SK-N-DZ (cell line): ENCODE measurements around the gene BAG5.
A peak's percentile ranks its signal among the peaks of the same experiment; 100 is the strongest.

Experiments
- DNase-seq: peaks from one replicate; pipeline ENCODE4 v3.0.0-alpha.2; 2015; ENCODE audit warnings: low spot score

The BAG5 gene

DNA sequence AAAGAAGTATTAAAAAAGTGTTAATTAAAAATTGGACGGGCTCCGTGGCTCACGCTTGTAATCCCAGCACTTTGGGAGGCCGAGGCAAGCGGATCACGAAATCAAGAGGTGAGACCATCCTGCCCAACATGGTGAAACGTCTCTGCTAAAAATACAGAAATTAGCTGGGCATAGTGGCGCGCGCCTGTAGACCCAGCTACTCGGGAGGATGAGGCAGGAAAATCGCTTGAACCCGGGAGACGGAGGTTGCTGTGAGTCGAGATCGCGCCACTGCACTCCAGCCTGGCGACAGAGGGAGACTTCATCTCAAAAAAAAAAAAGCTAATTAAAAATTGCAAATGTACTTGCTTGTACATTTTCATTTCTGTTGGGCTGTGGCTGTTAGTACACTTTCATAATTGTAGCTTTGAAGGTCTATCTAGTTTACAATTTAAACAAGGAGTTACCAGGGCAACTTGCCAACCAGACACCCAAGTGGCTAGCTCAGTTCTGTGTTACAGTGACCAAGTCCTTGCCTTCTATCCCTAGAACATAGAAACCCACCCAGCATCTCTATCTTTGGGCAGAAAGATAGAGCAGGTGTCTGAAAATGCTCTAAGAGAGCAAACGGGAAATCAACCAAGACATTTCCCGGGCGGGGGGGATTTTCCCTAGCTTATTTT is 1.5 kb upstream of the BAG5 start:
- no peak for DNase-seq

DNA sequence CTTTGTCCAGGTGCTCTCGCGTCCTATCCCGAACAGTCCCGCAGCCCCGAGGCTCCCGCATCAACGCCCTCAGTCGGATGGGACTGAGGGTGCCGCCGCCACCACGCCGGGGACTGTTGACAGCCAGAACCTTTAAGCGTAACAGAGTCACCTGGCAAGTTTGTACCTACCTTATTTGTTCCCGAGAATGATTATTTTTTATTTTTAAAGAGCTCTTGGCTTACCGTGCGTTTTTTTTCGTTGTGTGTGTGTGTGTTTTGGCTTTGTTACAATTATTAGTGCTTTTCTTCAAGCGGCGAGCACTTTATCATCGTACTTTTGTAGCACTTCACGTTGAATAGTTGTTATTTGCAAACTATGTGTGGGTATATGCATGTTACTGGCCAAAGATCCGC is 766 bp upstream of the BAG5 start:
- DNase-seq: peak; percentile 32

DNA sequence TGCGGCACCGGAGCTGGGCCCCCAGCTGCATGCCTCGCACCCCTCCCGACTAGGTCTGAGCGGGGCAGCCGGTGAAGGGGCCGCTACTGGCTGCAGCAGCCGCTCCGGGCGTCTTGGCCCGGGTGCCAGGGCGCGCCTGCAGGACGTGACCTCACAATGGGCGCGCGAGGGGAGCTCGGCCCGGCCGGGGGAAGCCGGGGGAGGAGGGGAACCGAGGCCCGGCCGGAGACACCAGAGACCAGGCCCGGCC is 353 bp downstream of the BAG5 start:
- no peak for DNase-seq

DNA sequence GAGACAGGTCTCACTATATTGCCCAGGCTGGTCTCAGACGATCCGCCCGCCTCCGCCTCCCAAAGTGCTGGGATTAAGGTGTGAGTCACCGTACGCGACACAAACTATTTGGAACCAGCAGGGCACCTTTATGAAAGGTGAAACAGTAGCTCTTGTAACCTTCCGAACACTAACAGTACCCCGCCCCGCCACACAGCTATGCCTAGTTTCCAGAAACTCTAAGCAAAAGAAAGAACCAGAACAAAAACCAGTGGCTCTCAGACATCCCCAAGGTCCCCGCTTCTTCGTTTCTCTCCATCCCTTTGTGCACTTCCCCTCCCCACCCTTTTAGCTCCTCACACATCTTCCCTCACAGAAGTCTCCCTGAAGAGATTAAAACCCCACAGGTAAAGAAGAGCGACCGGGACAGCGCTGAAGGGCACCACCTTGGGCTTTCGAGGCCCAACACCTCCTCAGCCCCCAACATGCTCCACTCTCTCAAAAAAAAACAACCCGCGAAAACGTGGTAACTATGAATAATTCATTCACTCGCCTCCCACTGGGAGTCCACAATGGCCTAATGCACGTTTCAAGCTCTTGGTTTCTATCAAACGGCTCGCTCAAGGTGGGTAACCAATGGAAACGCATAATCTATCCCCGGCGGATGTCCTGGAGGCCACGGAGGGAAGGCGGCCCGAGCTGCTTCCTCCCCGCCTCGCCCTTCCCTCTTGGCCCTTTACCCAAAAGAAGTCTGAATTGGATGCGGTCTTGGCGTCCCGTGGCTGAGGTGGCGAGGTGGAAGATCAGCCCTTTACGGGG is 877 bp downstream of the BAG5 start:
- DNase-seq: no peak

DNA sequence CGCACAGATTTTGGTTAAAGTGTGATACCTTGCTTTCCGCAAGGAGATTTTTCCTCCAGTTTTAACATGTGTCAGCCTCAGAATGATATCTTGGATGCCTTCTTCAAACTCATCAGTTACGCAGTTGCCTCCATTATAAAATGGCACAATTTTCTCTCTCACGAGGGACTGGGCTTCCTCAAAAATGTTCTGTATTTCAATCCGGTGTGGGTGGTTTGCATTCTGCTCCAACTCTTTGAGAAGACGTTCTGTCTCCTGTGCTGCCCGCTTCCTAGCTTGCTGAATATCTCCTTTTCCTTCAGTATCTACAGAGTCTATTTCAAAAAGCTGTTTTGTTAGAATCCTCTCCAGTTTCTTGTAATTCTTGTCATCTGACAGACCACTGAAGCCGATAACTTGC is 1.8 kb downstream of the BAG5 start:
- no peak for DNase-seq

DNA sequence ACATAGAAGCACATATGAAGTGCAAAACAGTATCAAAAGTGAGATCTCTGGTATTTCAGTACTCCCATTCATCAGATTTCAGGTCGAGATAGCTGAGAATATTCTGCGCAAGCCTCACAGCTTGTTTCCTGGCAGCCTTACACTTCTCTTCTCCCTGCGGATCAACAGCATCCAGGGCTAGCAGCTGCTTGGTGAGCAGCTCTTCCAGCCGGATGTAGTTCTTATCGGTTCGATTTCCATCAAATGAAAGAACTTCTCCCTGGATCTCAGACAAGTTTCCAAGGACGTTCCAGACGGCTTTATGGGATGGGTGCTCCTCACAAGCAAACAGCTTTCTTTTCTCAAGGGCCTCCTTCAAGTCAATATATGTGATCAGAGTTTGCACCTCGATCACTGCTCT is 2.7 kb downstream of the BAG5 start:
- DNase-seq: no peak

DNA sequence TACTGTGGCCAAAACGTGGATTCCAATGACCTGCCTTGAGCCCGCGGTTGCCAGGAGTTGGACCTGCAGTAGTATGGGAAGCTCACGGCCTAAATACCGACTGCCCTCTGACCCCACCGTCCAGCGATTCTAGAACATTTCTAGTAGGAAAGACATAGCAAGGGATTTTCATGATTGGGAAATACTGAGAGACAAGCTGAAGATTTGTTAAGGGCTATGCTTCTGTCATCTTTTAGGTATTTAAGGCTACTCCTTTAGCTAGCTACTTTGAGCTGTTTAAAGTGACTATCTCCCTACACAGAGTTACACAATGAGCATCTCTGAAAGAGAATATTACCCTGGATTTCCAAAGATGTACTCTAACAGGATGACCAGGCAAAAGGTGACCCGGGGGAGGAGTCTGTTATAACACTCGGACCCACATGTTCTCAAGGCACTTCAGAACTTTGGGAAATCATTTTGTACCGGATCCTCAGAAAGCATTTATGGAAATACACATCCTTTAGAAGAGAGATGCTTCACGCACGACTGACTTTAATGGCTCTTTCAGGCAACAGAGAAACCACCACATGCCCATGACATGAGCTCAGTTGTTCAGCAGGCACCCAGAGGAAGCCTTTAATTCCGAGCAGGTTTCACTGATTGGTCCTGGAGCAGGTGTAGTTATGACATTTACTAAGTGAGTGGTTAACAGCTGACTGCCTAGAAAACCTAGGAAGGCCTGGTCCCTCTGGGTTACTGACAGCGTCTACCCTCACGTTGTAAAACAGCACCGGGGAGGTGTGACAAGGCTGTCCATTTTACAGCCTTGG is 4.2 kb downstream of the BAG5 start:
- DNase-seq: no peak

DNA sequence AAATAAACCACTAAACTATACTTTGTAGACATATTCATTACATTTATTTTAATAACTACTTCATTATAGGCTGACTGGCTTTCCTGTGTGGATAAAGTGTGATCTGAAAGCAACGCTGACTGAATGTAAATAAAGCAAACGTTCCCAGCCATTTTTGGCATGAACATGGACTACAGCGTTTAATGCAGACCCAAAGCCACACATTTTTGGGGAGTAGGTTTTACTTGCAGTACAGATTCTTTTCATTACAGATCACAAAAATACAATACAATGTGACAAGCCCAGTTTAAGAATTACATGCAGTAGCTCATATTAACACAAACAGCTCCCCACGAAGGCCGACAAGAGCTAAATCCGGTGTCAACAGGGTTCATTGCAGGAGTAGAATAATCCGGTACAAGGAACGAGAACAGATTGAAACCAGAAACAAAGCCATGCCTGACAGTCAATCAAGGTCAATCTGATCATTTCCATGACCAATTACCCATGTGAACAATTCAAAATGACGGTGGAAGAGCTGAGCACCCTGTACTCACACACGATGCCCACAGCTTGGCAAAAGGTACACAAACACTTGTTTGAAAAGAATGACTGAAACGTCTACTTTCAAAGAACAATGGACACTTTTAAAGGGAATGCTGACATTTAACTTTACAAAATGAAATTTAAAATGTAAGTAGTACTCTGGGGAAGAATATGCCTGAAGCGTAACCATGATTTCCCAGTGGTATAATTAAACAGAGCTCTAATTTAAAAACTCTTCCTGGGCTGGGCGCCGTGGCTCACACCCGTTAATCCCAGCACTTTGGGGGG is 5.3 kb downstream of the BAG5 start:
- no peak for DNase-seq

DNA sequence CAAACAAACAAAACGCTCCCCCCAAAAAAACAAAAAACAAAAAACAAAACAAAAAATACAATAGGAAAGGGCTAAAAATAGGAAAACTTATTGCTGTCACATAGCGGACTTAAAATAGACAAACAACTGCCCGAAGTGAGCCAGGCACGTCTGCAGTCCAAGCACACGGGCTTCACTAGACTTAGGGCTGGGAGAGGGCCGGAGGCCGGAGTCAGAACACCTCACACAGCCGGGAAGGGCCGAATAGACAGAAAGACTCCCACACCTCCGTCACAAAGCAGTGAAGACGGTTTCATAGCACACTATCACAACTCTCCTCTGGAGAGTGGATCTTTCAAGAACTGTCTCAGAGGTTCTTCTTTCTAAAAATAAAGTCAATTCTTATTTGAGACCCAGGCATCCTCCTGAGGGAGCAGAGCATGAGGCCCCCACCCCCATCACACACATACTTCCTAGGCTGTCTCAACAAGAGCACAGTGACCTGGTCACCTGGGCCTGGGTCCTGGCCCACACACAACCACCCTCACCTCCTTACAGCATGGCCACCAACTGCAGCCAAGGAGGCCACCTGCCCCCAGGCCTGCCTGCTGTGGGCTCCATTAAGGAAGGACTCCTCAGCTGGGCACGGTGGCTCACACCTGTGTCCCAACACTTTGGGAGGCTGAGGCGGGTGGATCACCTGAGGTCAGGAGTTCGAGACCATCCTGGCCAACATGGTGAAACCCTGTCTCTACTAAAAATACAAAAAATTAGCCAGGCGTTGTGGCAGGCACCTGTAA is 6.7 kb downstream of the BAG5 start:
- DNase-seq: no peak

DNA sequence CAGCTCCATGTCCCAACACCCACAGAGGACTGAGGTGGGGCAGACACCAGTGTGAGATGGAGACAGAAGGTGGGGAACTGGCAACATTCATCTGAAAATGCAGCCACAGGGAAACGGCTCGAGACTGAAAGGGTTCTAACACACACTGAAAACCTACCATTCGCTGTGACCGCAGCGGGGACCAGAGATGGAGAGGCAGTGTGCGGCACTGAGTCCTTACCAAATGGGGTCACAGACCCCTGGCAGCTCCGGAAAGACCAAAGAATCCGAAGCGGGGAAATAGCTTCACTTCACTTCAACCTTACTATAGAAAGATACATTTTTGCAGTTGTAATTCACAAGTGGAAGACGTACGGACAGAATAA is 9.6 kb downstream of the BAG5 start:
- DNase-seq: no peak

DNA sequence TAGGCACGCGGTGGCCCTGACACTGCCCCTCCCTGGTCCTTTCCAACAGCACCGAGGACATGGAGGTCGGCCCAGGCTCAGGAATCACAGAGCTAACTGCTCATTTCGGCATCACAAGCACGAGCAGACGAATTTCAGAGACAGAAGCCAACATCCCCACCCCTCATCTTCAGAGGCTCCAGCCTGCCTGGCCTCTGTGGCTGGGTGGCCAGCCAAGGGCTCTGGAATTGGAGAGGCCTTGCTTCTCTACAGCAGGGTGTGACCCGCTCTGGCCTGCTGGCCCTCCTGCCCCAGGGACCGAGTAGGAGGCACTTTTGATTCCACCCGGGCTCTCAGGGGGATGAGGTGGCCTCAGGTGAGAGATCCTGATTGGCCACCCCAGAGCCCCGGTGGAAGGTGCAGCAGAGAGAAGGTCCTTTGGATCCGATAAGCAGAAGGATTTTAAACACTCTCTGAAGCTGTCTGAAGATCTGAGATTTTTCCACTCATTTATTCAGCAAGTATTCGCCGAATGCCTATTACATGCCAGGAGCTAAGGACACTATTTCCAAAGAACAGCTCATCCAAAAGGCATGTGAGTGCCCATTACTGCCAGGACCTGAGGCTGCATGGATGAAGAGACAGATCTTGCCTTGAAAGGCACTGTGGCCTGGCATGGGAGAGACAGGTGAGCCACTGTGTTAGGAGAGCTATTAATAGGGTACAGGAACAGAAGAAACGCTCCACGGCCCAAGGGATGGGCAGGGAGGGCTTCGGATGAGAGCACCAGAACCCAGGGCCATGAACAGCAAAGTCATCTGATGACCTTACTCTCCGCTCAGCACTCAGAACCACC is 10.2 kb downstream of the BAG5 start:
- no peak for DNase-seq

DNA sequence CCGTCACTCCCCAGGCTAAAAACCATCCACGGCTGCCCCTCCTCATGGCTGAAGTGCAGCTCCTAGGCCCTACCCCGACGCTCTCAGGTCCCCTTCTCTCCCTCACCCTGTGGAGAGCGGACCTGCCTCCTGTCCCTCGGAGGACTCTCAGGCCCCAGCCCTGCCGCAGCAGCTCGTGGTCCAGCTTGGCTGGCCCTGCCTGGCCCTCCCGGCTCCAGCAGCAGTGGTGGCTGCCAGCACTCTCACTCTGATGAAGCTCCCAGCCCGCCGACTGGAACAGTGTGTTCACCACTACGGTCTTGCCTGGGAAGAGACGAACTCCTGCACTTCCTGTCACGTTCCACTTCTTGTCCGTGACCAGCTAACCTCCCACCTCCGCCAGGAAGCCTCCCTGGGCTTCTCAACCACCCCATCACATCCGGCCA is 11.1 kb downstream of the BAG5 start:
- DNase-seq: no peak

DNA sequence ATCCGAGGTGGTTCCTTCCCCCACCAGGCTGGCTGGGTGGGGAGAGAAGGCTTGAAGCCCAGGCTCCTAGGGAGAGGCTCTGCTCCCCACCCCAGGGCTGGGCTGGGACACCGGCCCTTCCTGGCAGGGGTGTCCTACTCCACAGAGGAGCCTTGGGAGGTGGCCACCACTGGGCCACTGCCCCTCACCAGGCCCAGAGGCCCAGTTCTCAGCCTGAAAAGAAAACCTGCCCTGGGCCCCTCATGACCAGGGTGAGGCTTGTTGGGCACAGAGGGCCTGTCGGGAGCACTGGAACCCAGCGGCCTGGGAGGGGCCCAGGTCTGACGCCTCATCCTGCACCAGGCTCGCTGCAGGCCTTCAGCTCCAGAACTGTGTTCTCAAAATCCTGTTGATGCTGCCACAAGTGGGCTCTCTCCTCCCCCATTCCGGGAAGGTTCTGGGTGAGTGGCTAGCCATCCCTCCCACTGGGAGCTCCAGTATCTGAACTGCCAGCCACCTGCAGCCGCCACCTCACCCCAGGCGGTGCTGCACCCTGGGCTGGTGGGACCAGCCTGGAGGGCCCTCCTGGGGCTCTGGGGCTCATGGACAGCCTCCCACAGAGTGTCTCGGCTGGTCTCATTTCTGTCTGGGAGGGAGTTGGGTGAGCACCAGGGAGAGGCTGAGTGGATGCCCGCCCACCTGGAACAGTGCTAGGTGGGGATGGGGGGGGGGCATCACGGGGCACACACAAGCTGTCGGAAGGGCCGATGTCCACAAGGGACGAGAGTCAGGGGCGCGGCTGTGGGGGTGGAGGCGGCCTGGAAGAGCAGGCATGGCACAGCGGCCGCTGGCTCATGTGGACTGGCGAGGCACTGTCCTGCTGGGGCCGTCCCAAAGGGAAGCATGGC is 11.8 kb downstream of the BAG5 start:
- DNase-seq: no peak

DNA sequence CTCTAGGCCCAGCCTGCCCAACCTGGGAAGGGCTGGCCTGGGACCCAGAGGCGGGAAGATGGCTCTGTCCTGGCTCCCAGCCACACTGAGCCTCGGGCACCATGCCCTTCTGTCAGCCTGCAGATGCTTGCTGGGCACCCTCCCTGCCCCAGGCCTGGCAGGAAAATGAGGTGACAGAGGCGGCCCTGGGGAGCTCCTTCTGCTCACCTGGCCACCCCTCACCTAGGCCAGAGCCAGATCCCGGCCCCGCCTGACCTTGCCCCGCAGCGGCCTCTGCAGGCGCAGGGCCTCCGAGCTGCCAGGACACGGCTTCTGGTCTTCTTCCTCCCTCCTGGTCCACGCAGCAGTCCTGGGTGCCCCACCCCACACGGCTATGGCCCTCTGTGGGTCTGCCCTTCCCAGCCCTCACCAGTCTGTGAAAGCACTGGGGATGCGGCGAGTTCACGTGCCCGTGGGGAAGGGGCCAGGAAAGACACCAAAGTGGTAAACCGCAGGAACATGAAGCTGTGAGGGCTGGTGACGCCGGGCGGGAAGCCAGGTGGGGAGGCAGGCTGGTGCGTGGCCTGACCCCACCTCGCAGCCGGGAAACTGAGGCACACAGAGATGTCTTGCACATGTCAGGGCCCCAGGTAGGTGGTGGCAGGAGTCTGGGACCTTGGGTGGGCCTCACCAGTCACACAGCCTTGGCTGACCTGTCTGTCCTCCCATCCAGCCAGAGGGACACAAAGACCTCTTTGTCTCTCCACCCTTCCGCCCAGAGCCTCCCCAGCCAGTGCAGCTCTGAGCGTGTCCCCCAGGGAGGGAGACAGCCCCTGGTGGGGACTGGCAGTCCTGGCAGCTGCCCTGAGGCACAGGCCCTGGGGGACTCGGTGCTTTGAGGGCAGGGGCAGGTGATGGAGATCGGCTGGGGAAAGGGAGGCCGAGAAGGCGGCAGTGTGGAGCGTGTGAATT is 12.8 kb downstream of the BAG5 start:
- DNase-seq: no peak

DNA sequence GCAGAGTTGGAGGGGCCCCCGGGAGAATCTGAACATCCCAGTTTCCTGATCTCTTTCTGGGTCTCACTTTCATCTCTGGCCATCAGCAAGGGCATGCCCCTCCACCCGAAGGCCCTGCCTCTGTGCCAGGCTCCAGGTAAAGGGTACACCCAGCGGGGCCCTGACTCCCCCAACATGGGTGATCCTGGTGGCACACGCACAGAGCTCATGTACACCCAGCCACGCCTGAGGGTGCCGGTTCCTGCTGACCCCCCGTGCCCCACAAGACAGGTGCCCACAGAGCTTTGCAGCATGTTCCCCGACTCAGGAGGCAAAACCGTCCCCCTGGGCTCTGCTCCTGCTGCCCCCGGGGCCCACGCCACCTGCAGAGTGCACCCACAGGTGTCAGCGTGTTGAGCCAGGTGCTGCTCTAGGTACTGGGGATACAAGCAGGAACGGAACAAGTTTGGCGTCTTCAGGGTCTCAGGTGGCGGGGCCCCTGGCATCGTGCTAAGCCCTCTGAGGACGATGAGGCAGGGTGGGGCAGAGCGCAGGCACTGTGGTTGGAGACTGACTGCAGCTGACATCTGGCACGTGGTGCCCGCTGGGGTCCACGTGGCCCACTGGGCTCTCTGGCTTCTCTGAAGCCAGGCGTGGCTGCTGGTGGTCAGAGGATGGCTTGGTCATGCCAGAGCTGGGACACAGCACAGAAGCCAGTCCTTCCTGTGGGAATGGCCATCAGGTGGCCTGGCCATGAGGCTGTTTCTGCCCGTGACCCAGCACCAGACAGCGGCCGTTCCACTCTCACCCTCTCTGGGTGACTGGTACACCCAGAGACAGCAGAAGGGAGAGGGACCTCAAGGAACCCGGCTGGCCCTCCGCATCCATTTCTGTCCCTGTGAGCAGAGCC is 13.8 kb downstream of the BAG5 start:
- no peak for DNase-seq

DNA sequence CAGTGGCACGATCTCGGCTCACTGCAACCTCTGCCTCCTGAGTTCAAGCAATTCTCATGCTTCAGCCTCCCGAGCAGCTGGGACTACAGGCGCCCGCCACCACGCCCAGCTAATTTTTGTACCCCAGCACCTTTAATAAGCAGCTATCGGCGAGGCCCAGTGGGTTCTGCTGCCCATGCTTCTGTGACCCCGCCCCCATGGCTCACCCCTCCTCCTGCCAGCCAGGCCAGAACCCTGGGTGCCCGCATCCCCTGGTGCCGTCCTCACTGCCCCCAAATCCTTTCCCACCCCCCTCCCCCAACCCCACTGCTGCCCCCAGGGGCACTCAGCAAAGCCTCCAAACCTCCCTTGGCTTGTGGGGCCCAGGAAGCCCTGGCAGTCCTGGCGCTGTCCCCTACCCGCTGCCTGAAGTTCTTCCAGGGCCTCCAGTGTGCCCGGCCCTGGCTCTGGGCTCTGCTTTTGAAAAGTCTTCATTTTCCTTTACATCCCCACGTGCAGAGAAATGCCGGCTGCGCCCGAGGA is 14.5 kb downstream of the BAG5 start:
- DNase-seq: no peak

DNA sequence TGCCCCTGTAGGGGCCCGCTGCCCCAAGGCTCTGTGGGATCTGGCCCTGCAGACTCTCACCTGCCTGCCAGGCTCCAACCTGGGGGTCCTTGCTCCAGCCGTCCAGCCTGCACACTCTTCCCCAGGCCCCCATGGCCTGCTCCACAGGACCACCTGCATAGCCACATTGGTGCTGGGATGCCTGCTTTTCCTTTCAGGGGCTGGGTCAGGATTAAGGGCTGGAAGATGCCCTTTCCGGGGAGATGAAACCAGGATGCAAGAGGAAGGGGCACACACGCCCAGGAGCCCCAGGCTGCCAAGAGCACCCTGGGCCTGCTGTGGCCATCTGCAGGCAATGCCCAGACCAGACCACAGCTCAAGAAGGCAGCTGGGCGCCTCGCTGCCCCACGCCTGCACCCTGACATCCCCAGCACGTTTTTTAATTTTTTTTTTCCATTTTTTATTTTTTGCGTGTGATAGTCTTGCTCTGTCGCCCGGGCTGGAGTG is 15.0 kb downstream of the BAG5 start:
- no peak for DNase-seq
